OCI-LY3 (cell line): ENCODE measurements around the gene SCPEP1.

ENCODE experiments used
- H2AFZ ChIP-seq: fragments of 200-600, 300-600 bp; shearing (Covaris generic); 2 replicates; pipeline ENCODE4 v1.6.0; 2014; ENCODE audit warnings: antibody characterized with exemption, low read depth, low read length
- H3K27ac ChIP-seq: fragments of 200-600, 300-600 bp; sonication (generic); 2 replicates; pipeline ENCODE4 v1.5.1; 2014; ENCODE audit warnings: mild to moderate bottlenecking, low read length, moderate library complexity, mixed read lengths
- H3K27me3 ChIP-seq: fragments of 200-600, 300-600 bp; sonication (generic); 2 replicates; pipeline ENCODE4 v1.6.1; 2014; ENCODE audit warnings: low read depth, low read length, mixed read lengths
- H3K36me3 ChIP-seq: fragments of 200-600, 300-600 bp; sonication (generic); replicated peaks from 2 replicates; pipeline ENCODE3; 2014; ENCODE audit warnings: low read depth, low read length, mixed read lengths
- H3K4me1 ChIP-seq: fragments of 300-600, 200-600 bp; sonication (generic); 2 replicates; pipeline ENCODE4 v1.6.1; 2014; ENCODE audit warnings: low read length, mixed read lengths
- H3K4me2 ChIP-seq: fragments of 200-600, 300-600 bp; sonication (generic); 2 replicates; pipeline ENCODE4 v1.6.1; 2014; ENCODE audit warnings: low read length, mixed read lengths
- H3K4me3 ChIP-seq: fragments of 300-600, 200-600 bp; sonication (generic); 2 replicates; pipeline ENCODE4 v1.5.1; 2014; ENCODE audit warnings: antibody characterized with exemption, mild to moderate bottlenecking, low read length, moderate library complexity
- H3K79me2 ChIP-seq: fragments of 300-600, 200-600 bp; shearing (Covaris generic); 2 replicates; pipeline ENCODE4 v1.6.1; 2014; ENCODE audit warnings: mild to moderate bottlenecking, low read length, mixed read lengths
- H3K9ac ChIP-seq: fragments of 300-600, 200-600 bp; shearing (Covaris generic); 2 replicates; pipeline ENCODE4 v1.6.0; 2014; ENCODE audit warnings: mild to moderate bottlenecking, low read length, moderate library complexity
- H3K9me3 ChIP-seq: fragments of 200-600, 300-600 bp; shearing (Covaris generic); 2 replicates; pipeline ENCODE4 v1.6.1; 2014; ENCODE audit warnings: low read length, mixed read lengths; ENCODE audit not compliant: insufficient read depth
- H4K20me1 ChIP-seq: fragments of 200-600, 300-600 bp; sonication (generic); 2 replicates; pipeline ENCODE4 v1.6.1; 2016; ENCODE audit warnings: low read length, mixed read lengths; ENCODE audit not compliant: insufficient read depth
- EZH2phosphoT487 ChIP-seq: fragments of 200-600 bp; shearing (Covaris generic); IDR thresholded peaks from 2 replicates; pipeline ENCODE4 v1.6.1; 2018; ENCODE audit warnings: antibody characterized with exemption, mixed run types, low read depth
- TF ChIP-seq, protein P1 (sequence below): fragments of 200-600, 300-600 bp; sonication (generic); IDR thresholded peaks from 2 replicates; pipeline ENCODE4 v1.5.1; 2014; ENCODE audit warnings: antibody characterized with exemption, low read length, low read depth

The SCPEP1 gene

DNA sequence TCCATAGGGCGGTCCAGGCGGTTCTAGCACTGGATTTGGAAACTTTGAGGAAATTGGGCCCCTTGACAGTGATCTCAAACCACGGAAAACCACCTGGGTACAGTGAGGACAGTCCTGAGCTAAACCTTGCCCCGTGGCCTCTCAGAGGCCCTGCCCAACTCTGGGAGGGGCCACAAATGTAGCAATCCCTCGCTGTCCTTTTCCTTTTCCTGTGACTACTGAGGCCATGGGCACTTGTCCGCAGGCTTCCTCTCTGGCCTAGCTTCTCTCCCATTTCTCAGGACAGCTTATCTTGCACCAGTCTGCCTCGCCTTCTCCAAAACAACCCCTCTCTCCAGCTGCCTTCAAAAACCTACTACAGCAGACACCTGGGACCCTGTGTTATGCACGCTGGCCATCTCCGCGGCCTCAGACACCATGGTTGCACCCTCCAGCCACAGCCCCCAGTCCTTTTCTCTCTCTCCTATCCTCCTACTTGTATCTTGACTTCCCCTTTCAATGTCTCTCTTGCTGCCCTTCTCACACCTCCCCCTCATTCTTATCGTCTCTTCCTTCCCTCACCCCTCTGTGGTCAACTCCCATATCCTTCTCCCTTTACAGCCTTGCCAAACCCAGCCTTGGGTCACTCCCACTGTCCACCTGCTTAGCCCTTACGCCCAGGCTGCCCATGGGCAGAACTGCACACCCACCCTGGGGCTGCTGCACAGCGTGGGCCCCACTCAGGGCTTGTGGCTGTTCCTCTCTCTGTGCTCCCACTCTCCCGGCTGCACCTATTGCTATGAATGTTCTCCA is 7.6 kb downstream of the SCPEP1 start:
- Histone ChIP-seq H3K4me2 (no peak overlapping the region), H3K27me3 (no peaks in the 10 kb centered on the region), H3K4me1 (no peaks in the 10 kb centered on the region), H3K4me3 (no peak overlapping the region), H3K79me2 (no peaks in the 10 kb centered on the region), H3K9me3 (no peaks in the 10 kb centered on the region), H2AFZ (no peak overlapping the region), H4K20me1 (no peaks in the 10 kb centered on the region), H3K27ac (no peak overlapping the region), H3K36me3 (no peaks in the 10 kb centered on the region), H3K9ac (no peak overlapping the region)
- TF ChIP-seq, protein P1, sequence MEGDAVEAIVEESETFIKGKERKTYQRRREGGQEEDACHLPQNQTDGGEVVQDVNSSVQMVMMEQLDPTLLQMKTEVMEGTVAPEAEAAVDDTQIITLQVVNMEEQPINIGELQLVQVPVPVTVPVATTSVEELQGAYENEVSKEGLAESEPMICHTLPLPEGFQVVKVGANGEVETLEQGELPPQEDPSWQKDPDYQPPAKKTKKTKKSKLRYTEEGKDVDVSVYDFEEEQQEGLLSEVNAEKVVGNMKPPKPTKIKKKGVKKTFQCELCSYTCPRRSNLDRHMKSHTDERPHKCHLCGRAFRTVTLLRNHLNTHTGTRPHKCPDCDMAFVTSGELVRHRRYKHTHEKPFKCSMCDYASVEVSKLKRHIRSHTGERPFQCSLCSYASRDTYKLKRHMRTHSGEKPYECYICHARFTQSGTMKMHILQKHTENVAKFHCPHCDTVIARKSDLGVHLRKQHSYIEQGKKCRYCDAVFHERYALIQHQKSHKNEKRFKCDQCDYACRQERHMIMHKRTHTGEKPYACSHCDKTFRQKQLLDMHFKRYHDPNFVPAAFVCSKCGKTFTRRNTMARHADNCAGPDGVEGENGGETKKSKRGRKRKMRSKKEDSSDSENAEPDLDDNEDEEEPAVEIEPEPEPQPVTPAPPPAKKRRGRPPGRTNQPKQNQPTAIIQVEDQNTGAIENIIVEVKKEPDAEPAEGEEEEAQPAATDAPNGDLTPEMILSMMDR = no peak
- TF ChIP-seq EZH2phosphoT487 = no peak

DNA sequence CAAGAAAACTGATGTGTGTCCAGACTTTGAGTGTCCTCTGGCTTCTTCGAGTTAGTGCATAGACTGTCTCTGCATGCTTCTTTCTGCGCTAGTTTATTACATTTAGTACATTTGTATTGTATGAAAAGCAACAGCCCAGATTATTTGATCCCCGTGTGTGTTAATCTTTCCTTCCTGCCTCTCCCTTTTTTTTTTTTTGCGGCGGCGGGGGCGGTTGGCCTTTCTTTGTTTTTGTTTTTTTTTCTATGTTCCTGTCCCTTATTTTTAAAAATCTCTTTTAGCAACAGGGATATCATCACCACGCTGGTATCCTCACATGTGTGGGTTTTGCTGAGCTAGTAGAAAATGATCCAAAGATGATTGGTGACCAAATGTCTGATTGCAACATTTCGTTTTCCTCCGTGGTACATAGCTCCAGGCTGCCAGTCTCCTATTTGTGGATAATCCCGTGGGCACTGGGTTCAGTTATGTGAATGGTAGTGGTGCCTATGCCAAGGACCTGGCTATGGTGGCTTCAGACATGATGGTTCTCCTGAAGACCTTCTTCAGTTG is 9.4 kb downstream of the SCPEP1 start:
- peaks cover 3% of the 10 kb centered on the region for H3K4me1 ChIP-seq
- H3K79me2 ChIP-seq = no peaks in the 10 kb centered on the region
- no peaks in the 10 kb centered on the region for H3K9me3 ChIP-seq
- no peaks in the 10 kb centered on the region for H3K27me3 ChIP-seq
- no peak overlapping the region for H3K4me3 ChIP-seq
- H3K9ac ChIP-seq = no peak overlapping the region
- H3K36me3 ChIP-seq = no peaks in the 10 kb centered on the region
- H3K4me2 ChIP-seq = no peak overlapping the region
- TF ChIP-seq, protein P1 = no peak
- no peak for TF ChIP-seq EZH2phosphoT487
- H4K20me1 ChIP-seq = no peaks in the 10 kb centered on the region
- no peak overlapping the region for H3K27ac ChIP-seq
- no peak overlapping the region for H2AFZ ChIP-seq

DNA sequence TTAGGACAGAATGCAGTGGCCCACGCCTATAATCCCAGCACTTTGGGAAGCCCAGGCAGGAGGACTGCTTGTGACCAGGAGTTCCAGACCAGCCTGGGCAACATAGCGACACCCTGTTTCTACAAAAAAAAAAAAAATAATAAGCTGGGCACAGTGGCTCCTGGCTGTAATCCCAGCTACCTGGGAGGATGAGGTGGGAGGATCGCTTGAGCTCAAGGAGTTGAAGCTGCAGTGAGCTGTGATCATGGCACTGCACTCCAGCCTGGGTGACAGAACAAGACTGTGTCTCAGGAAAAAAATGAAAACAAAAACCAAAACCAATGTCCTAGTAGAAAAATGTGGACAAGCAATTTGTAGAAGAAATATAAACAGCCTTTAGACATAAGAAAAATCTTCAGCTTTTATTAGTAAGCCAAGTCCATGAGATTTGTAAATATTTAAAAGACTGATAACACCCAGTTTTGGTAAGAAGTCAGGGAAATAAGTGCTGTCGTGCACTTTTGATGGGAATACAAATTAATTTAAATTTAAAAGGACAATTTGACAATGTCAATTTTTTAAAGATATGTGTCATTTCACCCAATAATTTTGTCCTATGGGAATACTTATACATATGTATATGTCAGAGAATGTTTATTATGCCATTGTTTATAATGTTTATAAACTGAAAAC is 11.1 kb downstream of the SCPEP1 start:
- no peaks in the 10 kb centered on the region for H4K20me1 ChIP-seq
- no peaks in the 10 kb centered on the region for H3K27me3 ChIP-seq
- TF ChIP-seq EZH2phosphoT487 = no peak
- TF ChIP-seq, protein P1 = no peak
- H3K4me1 ChIP-seq = peaks cover 8% of the 10 kb centered on the region
- no peak overlapping the region for H3K9ac ChIP-seq
- no peaks in the 10 kb centered on the region for H3K9me3 ChIP-seq
- no peak overlapping the region for H3K4me2 ChIP-seq
- H3K79me2 ChIP-seq = no peaks in the 10 kb centered on the region
- H2AFZ ChIP-seq = no peak overlapping the region
- no peak overlapping the region for H3K4me3 ChIP-seq
- H3K36me3 ChIP-seq = no peaks in the 10 kb centered on the region
- H3K27ac ChIP-seq = no peak overlapping the region

DNA sequence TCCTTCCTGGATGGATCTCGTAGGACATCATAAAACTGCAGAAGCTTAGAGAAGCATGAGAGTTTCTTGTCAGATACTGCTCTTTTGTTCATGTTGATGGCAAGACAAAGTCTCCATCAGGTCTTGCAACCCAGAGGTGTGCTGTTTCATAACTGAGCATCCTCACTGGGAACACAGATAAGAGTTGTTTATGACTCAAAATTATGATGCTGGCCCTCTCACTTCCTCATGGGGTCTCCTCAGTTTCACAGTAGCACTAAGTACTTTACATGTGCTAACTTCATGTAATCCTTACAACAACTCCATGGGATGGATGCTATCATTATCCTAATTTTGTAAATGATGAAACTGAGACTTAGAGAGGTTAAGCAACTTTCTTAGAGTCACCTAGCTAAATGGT is 14.4 kb downstream of the SCPEP1 start:
- H3K27ac ChIP-seq = no peak overlapping the region
- H3K27me3 ChIP-seq = no peaks in the 10 kb centered on the region
- H3K36me3 ChIP-seq = no peaks in the 10 kb centered on the region
- H3K4me1 ChIP-seq = peaks cover 8% of the 10 kb centered on the region
- TF ChIP-seq, protein P1 = no peak
- no peak for TF ChIP-seq EZH2phosphoT487
- H3K79me2 ChIP-seq = no peaks in the 10 kb centered on the region
- no peak overlapping the region for H3K4me2 ChIP-seq
- H3K9ac ChIP-seq = no peak overlapping the region
- no peaks in the 10 kb centered on the region for H4K20me1 ChIP-seq
- no peaks in the 10 kb centered on the region for H3K9me3 ChIP-seq
- H2AFZ ChIP-seq = no peak overlapping the region
- H3K4me3 ChIP-seq = no peak overlapping the region
